HL-60 (cell line): Measurements from ENCODE around the gene DOC2A.
A peak's percentile ranks its signal among the peaks of the same experiment; 100 is the strongest.

ENCODE experiments used
- DNase-seq, 2 experiments: peaks; one replicate each; pipeline ENCODE4 v3.0.0-alpha.2; 2010 to 2020; ENCODE audit warnings: low read depth in 1 of 2, low spot score in 1 of 2
- H3K27ac ChIP-seq: fragments of 250-450 bp; sonication (Bioruptor Pico); replicated peaks from 2 replicates; pipeline ENCODE4 v1.5.1; 2020; ENCODE audit warnings: mild to moderate bottlenecking, moderate library complexity
- H3K27me3 ChIP-seq: fragments of 250-450 bp; sonication (Bioruptor Pico); 2 replicates; pipeline ENCODE4 v1.5.1; 2021; ENCODE audit warnings: mild to moderate bottlenecking, moderate library complexity; ENCODE audit not compliant: insufficient read depth, poor library complexity, severe bottlenecking
- H3K4me3 ChIP-seq: replicated peaks from 2 replicates; pipeline ENCODE4 v1.5.1; 2011; ENCODE audit warnings: mild to moderate bottlenecking, control low read depth, low read length; ENCODE audit not compliant: insufficient read depth
- CTCF ChIP-seq: IDR thresholded peaks from one replicate; pipeline ENCODE4 v1.5.1; 2011; ENCODE audit warnings: low read length, control low read depth, inconsistent platforms; ENCODE audit not compliant: insufficient read depth
- GABPA ChIP-seq: IDR thresholded peaks from 2 replicates; pipeline ENCODE4 v1.6.1; 2012; ENCODE audit warnings: low read depth
- POLR2AphosphoS5 ChIP-seq: IDR thresholded peaks from 2 replicates; pipeline ENCODE4 v1.6.1; 2012; ENCODE audit warnings: low read depth
- REST ChIP-seq: IDR thresholded peaks from 2 replicates; pipeline ENCODE4 v1.6.1; 2012; ENCODE audit warnings: low read depth; ENCODE audit not compliant: insufficient replicate concordance
- SPI1 ChIP-seq: IDR thresholded peaks from 2 replicates; pipeline ENCODE4 v1.6.1; 2012; ENCODE audit warnings: low read depth, mild to moderate bottlenecking, borderline replicate concordance

DOC2A gene

DNA sequence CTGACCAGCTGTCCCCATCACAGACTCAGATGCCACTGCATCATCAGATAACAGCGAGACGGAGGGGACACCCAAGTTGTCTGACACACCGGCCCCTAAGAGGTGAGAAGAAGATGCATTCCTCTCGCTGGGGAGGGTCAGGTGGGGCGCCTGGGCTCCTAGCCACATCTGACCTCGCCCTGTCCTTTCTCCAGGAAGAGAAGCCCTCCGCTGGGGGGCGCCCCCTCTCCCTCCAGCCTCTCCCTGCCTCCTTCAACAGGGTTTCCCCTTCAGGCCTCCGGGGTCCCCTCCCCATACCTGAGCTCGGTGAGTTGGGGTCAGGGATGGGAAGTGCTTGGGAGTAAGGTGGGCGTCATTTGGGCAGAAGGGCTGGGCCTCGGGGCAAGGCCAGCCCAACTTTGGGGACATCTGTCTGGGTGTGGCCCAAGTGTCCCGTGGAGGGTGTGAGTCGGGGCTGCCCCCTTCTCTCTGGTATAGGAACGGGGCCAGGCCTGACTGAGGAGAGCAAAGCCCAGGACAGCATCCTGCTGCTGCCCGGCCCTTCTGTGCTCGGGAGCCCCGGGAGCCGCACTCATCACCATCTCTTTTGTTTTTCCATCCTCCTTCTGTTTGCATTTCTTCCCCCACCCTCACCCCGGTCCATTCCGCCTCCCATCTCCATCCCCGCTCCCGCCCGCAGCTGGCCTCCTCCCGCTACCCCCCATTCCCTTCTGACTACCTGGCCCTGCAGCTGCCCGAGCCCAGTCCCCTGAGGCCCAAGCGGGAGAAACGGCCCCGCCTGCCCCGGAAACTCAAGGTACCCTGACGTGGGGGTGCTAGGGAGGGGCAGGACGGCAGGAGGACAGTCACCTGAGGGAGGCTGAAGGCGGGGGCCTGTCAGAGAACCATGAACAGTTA, 9.8 kb downstream of the DOC2A start:
- DNase-seq = no peak
- H3K27me3 ChIP-seq = no peaks in the 10 kb centered on the region
- no peak overlapping the region for H3K27ac ChIP-seq
- H3K4me3 ChIP-seq = no peak overlapping the region
- TF ChIP-seq CTCF (no peak), POLR2AphosphoS5 (no peak), SPI1 (no peak), GABPA (no peak), REST (no peak)

- H3K27ac ChIP-seq = no peak overlapping the region
- no peak overlapping the region for H3K4me3 ChIP-seq
- DNase-seq = no peak
- H3K27me3 ChIP-seq = no peaks in the 10 kb centered on the region
- TF ChIP-seq POLR2AphosphoS5 (no peak), SPI1 (no peak), REST (no peak), GABPA (no peak), CTCF (no peak)
Measured at GRCh38 chr16:29999605-30000004, 11.2 kb downstream of the DOC2A start.

DNA sequence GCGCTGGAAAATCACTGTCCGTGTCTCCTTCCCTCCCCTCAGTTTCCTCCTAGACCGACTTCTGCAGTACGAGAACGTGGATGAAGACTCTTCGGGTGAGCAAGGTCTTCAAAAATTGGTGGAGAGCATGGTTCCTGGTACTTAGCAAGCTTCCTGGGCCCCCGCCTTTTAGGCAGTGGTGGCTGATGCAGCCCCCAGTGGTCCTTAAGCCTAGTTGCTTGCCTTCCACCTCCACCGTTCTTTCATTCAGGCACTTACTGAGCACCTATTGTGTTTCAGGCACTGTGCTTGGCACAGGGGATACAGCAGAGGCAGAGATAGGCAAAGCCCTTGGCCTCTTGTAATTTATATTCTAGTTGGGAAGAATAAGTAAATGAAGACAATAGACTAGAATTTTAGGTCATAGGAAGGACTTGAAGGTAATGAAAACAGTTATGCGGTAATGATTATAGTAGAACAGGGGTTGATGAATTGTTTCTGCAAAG, 14.0 kb downstream of the DOC2A start:
- DNase-seq = no peak
- Histone ChIP-seq H3K27me3 (no peaks in the 10 kb centered on the region), H3K4me3 (peak overlapping the region; percentile 90), H3K27ac (peak overlapping the region; percentile 99)
- no peak for TF ChIP-seq REST
- TF ChIP-seq SPI1 = no peak
- no peak for TF ChIP-seq GABPA
- no peak for TF ChIP-seq CTCF
- TF ChIP-seq POLR2AphosphoS5 = no peak
